Neural cell (in vitro differentiated cells): ENCODE measurements around the gene GADD45A. TPM values are rescaled to one million over a fixed set of nuclear protein-coding genes. Genes with fewer than 3 reads are reported as not detected.

ENCODE experiments used
- H2AFZ ChIP-seq: fragments of 200-600, 300-800 bp; sonication (generic), shearing (Covaris generic); 2 replicates; pipeline ENCODE4 v1.6.0; 2014; ENCODE audit warnings: low read depth, mild to moderate bottlenecking, antibody characterized with exemption, low read length, moderate library complexity
- H3F3A ChIP-seq: fragments of 200-600 bp; shearing (Covaris generic); 2 replicates; pipeline ENCODE4 v1.6.1; 2016; ENCODE audit warnings: mild to moderate bottlenecking, moderate library complexity, mixed read lengths, antibody characterized with exemption, low read length; ENCODE audit not compliant: insufficient read depth, poor library complexity, severe bottlenecking
- H3K27ac ChIP-seq: fragments of 200-600, 300-800 bp; sonication (generic), shearing (Covaris generic); 2 replicates; pipeline ENCODE4 v1.5.1; 2014; ENCODE audit warnings: mild to moderate bottlenecking, low read length, moderate library complexity
- H3K27me3 ChIP-seq: fragments of 300-800, 200-600 bp; sonication (generic), shearing (Covaris generic); 2 replicates; pipeline ENCODE4 v1.6.0; 2014; ENCODE audit warnings: mild to moderate bottlenecking, low read depth, low read length, moderate library complexity; ENCODE audit not compliant: insufficient read depth
- H3K36me3 ChIP-seq: fragments of 300-800, 200-600 bp; sonication (generic), shearing (Covaris generic); 2 replicates; pipeline ENCODE4 v1.5.1; 2014; ENCODE audit warnings: mild to moderate bottlenecking, antibody characterized with exemption, low read length, moderate library complexity; ENCODE audit not compliant: insufficient read depth
- H3K4me2 ChIP-seq: fragments of 300-800, 200-600 bp; sonication (generic), shearing (Covaris generic); 2 replicates; pipeline ENCODE4 v1.6.0; 2014; ENCODE audit warnings: mild to moderate bottlenecking, low read length
- H3K4me3 ChIP-seq: fragments of 300-800, 200-600 bp; sonication (generic), shearing (Covaris generic); 2 replicates; pipeline ENCODE4 v1.5.1; 2014; ENCODE audit warnings: mild to moderate bottlenecking, low read length, moderate library complexity
- H3K79me2 ChIP-seq: fragments of 200-600 bp; shearing (Covaris generic); replicated peaks from 2 replicates; pipeline ENCODE4 v1.6.0; 2014; ENCODE audit warnings: mild to moderate bottlenecking, low read length, moderate library complexity; ENCODE audit not compliant: insufficient read depth
- H3K9ac ChIP-seq: fragments of 300-800, 200-600 bp; sonication (generic), shearing (Covaris generic); 2 replicates; pipeline ENCODE4 v1.6.1; 2016; ENCODE audit warnings: mild to moderate bottlenecking, low read length, mixed read lengths
- H3K9me2 ChIP-seq: fragments of 200-600 bp; shearing (Covaris generic); 2 replicates; pipeline ENCODE4 v1.6.1; 2016; ENCODE audit warnings: mild to moderate bottlenecking, low read length, mixed read lengths; ENCODE audit not compliant: insufficient read depth
- H3K9me3 ChIP-seq: fragments of 200-600, 300-800 bp; sonication (generic), shearing (Covaris generic); 2 replicates; pipeline ENCODE4 v1.6.1; 2016; ENCODE audit warnings: mild to moderate bottlenecking, mixed run types, low read length, moderate library complexity, mixed read lengths
- H4K20me1 ChIP-seq: fragments of 200-600 bp; shearing (Covaris generic); 2 replicates; pipeline ENCODE4 v1.6.1; 2016; ENCODE audit warnings: mild to moderate bottlenecking, mixed run types; ENCODE audit not compliant: insufficient read depth
- CTCF ChIP-seq: fragments of 450-650 bp; IDR thresholded peaks from 2 replicates; pipeline ENCODE4 v1.5.1; 2014; ENCODE audit warnings: antibody characterized with exemption, mild to moderate bottlenecking, moderate library complexity; ENCODE audit not compliant: poor library complexity, severe bottlenecking
- EP300 ChIP-seq: fragments of 450-650 bp; conservative IDR thresholded peaks from 2 replicates; pipeline ENCODE4 v1.6.1; 2014; ENCODE audit warnings: antibody characterized with exemption, mild to moderate bottlenecking, moderate library complexity; ENCODE audit not compliant: poor library complexity, severe bottlenecking
- EZH2 ChIP-seq: fragments of 200-600, 300-800 bp; shearing (Covaris generic), sonication (generic); IDR thresholded peaks from 2 replicates; pipeline ENCODE4 v1.6.1; 2014; ENCODE audit warnings: antibody characterized with exemption, low read length, borderline replicate concordance, mild to moderate bottlenecking; ENCODE audit not compliant: insufficient read depth, poor library complexity, severe bottlenecking
- MXI1 ChIP-seq: fragments of 450-650 bp; conservative IDR thresholded peaks from 2 replicates; pipeline ENCODE4 v1.6.1; 2014; ENCODE audit warnings: antibody characterized with exemption, mild to moderate bottlenecking; ENCODE audit not compliant: poor library complexity, severe bottlenecking
- POLR2AphosphoS5 ChIP-seq: IDR thresholded peaks from 2 replicates; pipeline ENCODE4 v1.6.1; 2012
- RAD21 ChIP-seq: fragments of 450-650 bp; conservative IDR thresholded peaks from 2 replicates; pipeline ENCODE4 v1.6.1; 2014; ENCODE audit warnings: antibody characterized with exemption, mild to moderate bottlenecking, moderate library complexity
- REST ChIP-seq: IDR thresholded peaks from 2 replicates; pipeline ENCODE4 v1.6.1; 2012; ENCODE audit warnings: borderline replicate concordance
- SMC3 ChIP-seq: fragments of 450-650 bp; conservative IDR thresholded peaks from 2 replicates; pipeline ENCODE4 v1.6.1; 2014; ENCODE audit warnings: antibody characterized with exemption, mild to moderate bottlenecking, moderate library complexity; ENCODE audit not compliant: poor library complexity
- TAF1 ChIP-seq: IDR thresholded peaks from 2 replicates; pipeline ENCODE4 v1.6.1; 2012; ENCODE audit warnings: low read depth
- polyA plus RNA-seq: library from polyadenylated mRNA; depleted of rRNA; stranded (reverse); fragments of >200 nt; gene quantifications from 2 replicates; pipeline ENCODE4 v1.2.3, GENCODE V29; 2014

The GADD45A gene
- polyA plus RNA-seq, 1 donor from 2014 or later = 13.7 TPM

GRCh38 chr1:67723620-67724019 lies 38.6 kb downstream of the GADD45A start:
- Histone ChIP-seq H3K36me3 (no peaks in the 10 kb centered on the region), H3K4me2 (no peak overlapping the region), H3K4me3 (no peak overlapping the region), H3K79me2 (no peaks in the 10 kb centered on the region), H3K9me2 (no peaks in the 10 kb centered on the region), H4K20me1 (no peaks in the 10 kb centered on the region), H2AFZ (no peak overlapping the region), H3K27me3 (no peaks in the 10 kb centered on the region), H3K9ac (no peak overlapping the region), H3F3A (no peaks in the 10 kb centered on the region), H3K9me3 (no peaks in the 10 kb centered on the region), H3K27ac (no peak overlapping the region)
- no peak for TF ChIP-seq SMC3
- TF ChIP-seq MXI1 = no peak
- no peak for TF ChIP-seq TAF1
- TF ChIP-seq EZH2 = no peak
- TF ChIP-seq POLR2AphosphoS5 = no peak
- no peak for TF ChIP-seq RAD21
- TF ChIP-seq REST = no peak
- TF ChIP-seq EP300 = no peak
- no peak for TF ChIP-seq CTCF

GRCh38 chr1:67724928-67725560 lies 40.0 kb downstream of the GADD45A start:
- no peaks in the 10 kb centered on the region for H4K20me1 ChIP-seq
- H3K36me3 ChIP-seq = no peaks in the 10 kb centered on the region
- H3K9me3 ChIP-seq = no peaks in the 10 kb centered on the region
- no peak overlapping the region for H3K27ac ChIP-seq
- no peak for TF ChIP-seq EZH2
- TF ChIP-seq TAF1 = no peak
- TF ChIP-seq POLR2AphosphoS5 = no peak
- TF ChIP-seq RAD21 = no peak
- no peaks in the 10 kb centered on the region for H3K9me2 ChIP-seq
- no peaks in the 10 kb centered on the region for H3K79me2 ChIP-seq
- no peak overlapping the region for H2AFZ ChIP-seq
- no peak overlapping the region for H3K4me2 ChIP-seq
- no peaks in the 10 kb centered on the region for H3F3A ChIP-seq
- no peak overlapping the region for H3K9ac ChIP-seq
- no peaks in the 10 kb centered on the region for H3K27me3 ChIP-seq
- H3K4me3 ChIP-seq = no peak overlapping the region
